ENCODE measurements around the gene SRA1. TPM values are rescaled to one million over a fixed set of nuclear protein-coding genes. Genes with fewer than 3 reads are reported as not detected.

Gene SRA1
- total and polyA plus RNA-seq, 9 of the 15 experiments (the other 6 are each of a cell fraction or from before 2014, with no cell fraction given), result 24.1 to 47.4 (median 41.3) TPM

DNA sequence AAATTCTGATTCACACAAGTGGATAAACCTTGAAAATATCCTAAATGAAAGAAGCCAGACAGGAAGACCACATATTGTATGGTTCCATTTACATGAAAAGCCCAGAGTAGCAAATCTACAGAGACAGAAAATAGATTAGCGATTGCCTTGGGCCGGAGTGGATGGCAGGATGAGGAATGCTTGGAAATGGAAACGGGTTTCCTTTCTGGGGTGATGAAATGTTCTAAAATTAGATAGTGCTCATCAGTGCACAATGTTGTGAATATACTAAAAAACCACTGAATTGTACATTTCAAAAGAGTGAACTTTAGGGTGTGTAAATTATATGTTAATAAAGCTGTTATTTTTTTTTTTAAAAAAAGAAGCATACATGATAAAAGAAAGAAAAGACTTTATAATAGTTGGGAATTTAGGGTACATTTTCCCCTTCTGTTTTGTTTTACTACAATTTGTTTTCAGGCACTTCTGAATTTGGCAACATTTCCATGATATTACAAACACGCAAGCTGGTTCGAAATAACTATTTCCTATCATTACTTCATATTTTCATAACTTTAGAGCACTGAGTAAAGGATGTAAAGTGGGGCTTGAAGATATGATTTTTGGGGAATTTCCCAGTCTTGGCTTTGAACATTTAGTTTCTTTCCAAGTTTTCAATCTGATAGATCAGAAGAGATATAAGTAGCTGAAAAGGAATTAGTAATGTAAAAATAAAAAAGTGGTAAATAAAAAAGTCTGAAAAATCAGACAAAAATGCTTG is 31.2 kb upstream of the SRA1 start:
- no TSS peak for BruUV-seq (replicated peaks)
- ATAC-seq (no peak), DNase-seq (ENCODE audit: extremely low read depth in 1 of 4, low spot score in 3 of 4) (no peak), FAIRE-seq (no peak)
- no peak overlapping the region for H3K9ac ChIP-seq (ENCODE audit: insufficient read depth in 1 of 2, low read depth in 2 of 2, low read length in 2 of 2)
- no peak overlapping the region for H3K4me3 ChIP-seq
- no peak overlapping the region for H3K27ac ChIP-seq (ENCODE audit: extremely low read depth, low read depth, low read length)
- H2AFZ ChIP-seq (ENCODE audit: low read depth, low read length), result no peak overlapping the region
- no peaks in the 10 kb centered on the region for H3K79me2 ChIP-seq (ENCODE audit: control insufficient read depth, insufficient read depth, low read length)
- CTCF ChIA-PET (ENCODE audit: low intra/inter-chr PET ratio), result no interaction called here
- no peaks in the 10 kb centered on the region for H3K36me3 ChIP-seq (ENCODE audit: control insufficient read depth, insufficient read depth, low read length)
- no peaks in the 10 kb centered on the region for H4K20me1 ChIP-seq (replicated peaks; ENCODE audit: control insufficient read depth, insufficient read depth, low read length)
- POLR2A ChIA-PET, result no interaction called here
- intact Hi-C loops (cut with micrococcal nuclease) (no loop called here), in situ Hi-C loops (cut with MboI) (no loop called here)
- H3K9me1 ChIP-seq (ENCODE audit: control insufficient read depth, insufficient read depth, low read length), result no peaks in the 10 kb centered on the region
- no peak overlapping the region for H3K4me2 ChIP-seq (ENCODE audit: insufficient read depth, low read length)
- no peaks in the 10 kb centered on the region for H3K9me3 ChIP-seq (replicated peaks; ENCODE audit: control insufficient read depth, insufficient read depth, low read depth, low read length)
- no peaks in the 10 kb centered on the region for H3K27me3 ChIP-seq (ENCODE audit: control insufficient read depth in 2 of 2, insufficient read depth in 2 of 2, low read length in 2 of 2)
- WGBS (ENCODE audit: insufficient coverage, low coverage, missing lambda C conversion rate), result 67% methylated on average over 5 of the region's 5 CpGs
- H3K4me1 ChIP-seq (replicated peaks in 1 of 2; ENCODE audit: control insufficient read depth in 2 of 2, insufficient read depth in 2 of 2, low read length in 2 of 2), result peaks cover 3 to 4% of the 10 kb centered on the region in 2 experiments; a peak in 1 of 5 replicates
- no peak for TF ChIP-seq NELFE (IDR thresholded peaks at IDR 0.05; ENCODE audit: insufficient read depth, insufficient read length)
- TF ChIP-seq NFATC3 (IDR thresholded peaks at IDR 0.05), result no peak
- TF ChIP-seq, protein P1, sequence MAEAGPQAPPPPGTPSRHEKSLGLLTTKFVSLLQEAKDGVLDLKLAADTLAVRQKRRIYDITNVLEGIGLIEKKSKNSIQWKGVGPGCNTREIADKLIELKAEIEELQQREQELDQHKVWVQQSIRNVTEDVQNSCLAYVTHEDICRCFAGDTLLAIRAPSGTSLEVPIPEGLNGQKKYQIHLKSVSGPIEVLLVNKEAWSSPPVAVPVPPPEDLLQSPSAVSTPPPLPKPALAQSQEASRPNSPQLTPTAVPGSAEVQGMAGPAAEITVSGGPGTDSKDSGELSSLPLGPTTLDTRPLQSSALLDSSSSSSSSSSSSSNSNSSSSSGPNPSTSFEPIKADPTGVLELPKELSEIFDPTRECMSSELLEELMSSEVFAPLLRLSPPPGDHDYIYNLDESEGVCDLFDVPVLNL (CRISPR knock-in tag; IDR thresholded peaks at IDR 0.05; ENCODE audit: low read depth), result no peak
- TF ChIP-seq RB1 (IDR thresholded peaks at IDR 0.05; ENCODE audit: low read depth), result no peak
- TF ChIP-seq KDM4B (IDR thresholded peaks at IDR 0.05; ENCODE audit: borderline replicate concordance in 2 of 2, low read depth in 1 of 2), result no peak
- TF ChIP-seq, protein P2, sequence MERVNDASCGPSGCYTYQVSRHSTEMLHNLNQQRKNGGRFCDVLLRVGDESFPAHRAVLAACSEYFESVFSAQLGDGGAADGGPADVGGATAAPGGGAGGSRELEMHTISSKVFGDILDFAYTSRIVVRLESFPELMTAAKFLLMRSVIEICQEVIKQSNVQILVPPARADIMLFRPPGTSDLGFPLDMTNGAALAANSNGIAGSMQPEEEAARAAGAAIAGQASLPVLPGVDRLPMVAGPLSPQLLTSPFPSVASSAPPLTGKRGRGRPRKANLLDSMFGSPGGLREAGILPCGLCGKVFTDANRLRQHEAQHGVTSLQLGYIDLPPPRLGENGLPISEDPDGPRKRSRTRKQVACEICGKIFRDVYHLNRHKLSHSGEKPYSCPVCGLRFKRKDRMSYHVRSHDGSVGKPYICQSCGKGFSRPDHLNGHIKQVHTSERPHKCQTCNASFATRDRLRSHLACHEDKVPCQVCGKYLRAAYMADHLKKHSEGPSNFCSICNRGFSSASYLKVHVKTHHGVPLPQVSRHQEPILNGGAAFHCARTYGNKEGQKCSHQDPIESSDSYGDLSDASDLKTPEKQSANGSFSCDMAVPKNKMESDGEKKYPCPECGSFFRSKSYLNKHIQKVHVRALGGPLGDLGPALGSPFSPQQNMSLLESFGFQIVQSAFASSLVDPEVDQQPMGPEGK (CRISPR knock-in tag; IDR thresholded peaks at IDR 0.05; ENCODE audit: borderline replicate concordance), result no peak
- no peak for TF ChIP-seq ELF4 (CRISPR knock-in tag; IDR thresholded peaks at IDR 0.05)
- TF ChIP-seq GTF2E2 (tag; IDR thresholded peaks at IDR 0.05), result no peak
- TF ChIP-seq CTBP1 (IDR thresholded peaks at IDR 0.05; ENCODE audit: borderline replicate concordance), result no peak
- TF ChIP-seq CXXC5 (CRISPR knock-in tag; IDR thresholded peaks at IDR 0.05), result no peak
- TF ChIP-seq TEAD2 (tag; IDR thresholded peaks at IDR 0.05), result no peak
- no peak for TF ChIP-seq BCOR (IDR thresholded peaks at IDR 0.05)
- no peak for TF ChIP-seq MTA3 (IDR thresholded peaks at IDR 0.05; ENCODE audit: borderline replicate concordance)
- no peak for TF ChIP-seq CBX2 (IDR thresholded peaks at IDR 0.05; ENCODE audit: insufficient read depth, low read length, poor library complexity, severe bottlenecking)
- TF ChIP-seq, protein P3, sequence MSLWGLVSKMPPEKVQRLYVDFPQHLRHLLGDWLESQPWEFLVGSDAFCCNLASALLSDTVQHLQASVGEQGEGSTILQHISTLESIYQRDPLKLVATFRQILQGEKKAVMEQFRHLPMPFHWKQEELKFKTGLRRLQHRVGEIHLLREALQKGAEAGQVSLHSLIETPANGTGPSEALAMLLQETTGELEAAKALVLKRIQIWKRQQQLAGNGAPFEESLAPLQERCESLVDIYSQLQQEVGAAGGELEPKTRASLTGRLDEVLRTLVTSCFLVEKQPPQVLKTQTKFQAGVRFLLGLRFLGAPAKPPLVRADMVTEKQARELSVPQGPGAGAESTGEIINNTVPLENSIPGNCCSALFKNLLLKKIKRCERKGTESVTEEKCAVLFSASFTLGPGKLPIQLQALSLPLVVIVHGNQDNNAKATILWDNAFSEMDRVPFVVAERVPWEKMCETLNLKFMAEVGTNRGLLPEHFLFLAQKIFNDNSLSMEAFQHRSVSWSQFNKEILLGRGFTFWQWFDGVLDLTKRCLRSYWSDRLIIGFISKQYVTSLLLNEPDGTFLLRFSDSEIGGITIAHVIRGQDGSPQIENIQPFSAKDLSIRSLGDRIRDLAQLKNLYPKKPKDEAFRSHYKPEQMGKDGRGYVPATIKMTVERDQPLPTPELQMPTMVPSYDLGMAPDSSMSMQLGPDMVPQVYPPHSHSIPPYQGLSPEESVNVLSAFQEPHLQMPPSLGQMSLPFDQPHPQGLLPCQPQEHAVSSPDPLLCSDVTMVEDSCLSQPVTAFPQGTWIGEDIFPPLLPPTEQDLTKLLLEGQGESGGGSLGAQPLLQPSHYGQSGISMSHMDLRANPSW (CRISPR knock-in tag; IDR thresholded peaks at IDR 0.05), result no peak
- no peak for TF ChIP-seq HNRNPK (IDR thresholded peaks at IDR 0.05; ENCODE audit: low read depth, low read length, poor library complexity, severe bottlenecking)
- TF ChIP-seq MXI1 (IDR thresholded peaks at IDR 0.05; ENCODE audit: low read depth, low read length), result no peak
